GM18951 (cell line): ENCODE measurements around the gene KCTD1.

ENCODE experiments used
- POLR2A ChIP-seq: IDR thresholded peaks from 4 replicates; pipeline ENCODE4 v1.6.1; 2011; ENCODE audit warnings: mild to moderate bottlenecking; ENCODE audit not compliant: insufficient read length, insufficient read depth; ENCODE audit errors: extremely low read depth
- in situ Hi-C: fragments of 300-500 bp; cut with MboI; formaldehyde crosslinking; loops from one replicate; pipeline ENCODE4 v1.12.0; 2022; ENCODE audit warnings: low sequenced_read_pairs, mixed read lengths, inconsistent platforms; ENCODE audit not compliant: unreplicated experiment

KCTD1 gene

DNA sequence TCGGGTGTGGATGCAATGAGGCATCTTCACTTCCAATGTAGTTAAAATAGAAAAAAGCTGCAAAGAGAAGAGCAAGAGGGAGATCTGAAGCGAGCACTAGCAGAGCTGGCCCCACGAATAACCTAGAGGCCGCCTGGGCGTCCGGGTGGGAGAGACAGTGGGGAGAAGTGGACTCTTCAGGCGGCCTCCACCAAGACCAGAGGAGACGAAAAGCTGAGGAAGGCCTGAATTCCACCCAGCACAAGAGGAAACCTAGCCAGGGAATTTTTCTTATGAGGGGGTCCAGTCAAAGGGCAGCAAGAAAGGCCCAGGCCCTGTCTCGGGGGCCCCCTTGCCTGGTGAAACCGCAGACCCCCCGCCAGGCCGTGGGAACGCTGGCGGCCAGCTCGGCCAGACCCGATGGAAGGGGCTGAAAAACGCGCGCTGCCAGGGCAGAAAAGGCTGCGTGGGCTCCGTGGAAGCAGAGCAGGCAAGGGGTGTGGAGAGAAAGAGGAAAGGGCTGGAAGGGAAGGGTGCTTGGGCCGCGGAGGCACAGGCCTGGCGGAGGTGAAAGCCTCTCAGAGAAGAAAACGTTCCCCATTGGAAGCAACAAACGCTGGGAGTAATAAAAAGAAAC lies 69.2 kb downstream of the KCTD1 start:
- no peak for TF ChIP-seq POLR2A

GRCh38 chr18:26477828-26478466 lies 70.4 kb downstream of the KCTD1 start:
- no peak for TF ChIP-seq POLR2A
- in situ Hi-C loops, result no loop called here

More for the DNA sequence above, 69.2 kb downstream of the KCTD1 start:
- in situ Hi-C loops, result no loop called here

GRCh38 chr18:26476697-26477096 lies 71.7 kb downstream of the KCTD1 start:
- in situ Hi-C loops, result no loop called here
- no peak for TF ChIP-seq POLR2A

- TF ChIP-seq POLR2A, result no peak
- in situ Hi-C loops, result no loop called here
These were observed 73.8 kb downstream of the KCTD1 start for GRCh38 chr18:26474542-26474941.

- in situ Hi-C loops, result no loop called here
- no peak for TF ChIP-seq POLR2A
These were observed 74.7 kb downstream of the KCTD1 start for GRCh38 chr18:26473672-26474071.

DNA sequence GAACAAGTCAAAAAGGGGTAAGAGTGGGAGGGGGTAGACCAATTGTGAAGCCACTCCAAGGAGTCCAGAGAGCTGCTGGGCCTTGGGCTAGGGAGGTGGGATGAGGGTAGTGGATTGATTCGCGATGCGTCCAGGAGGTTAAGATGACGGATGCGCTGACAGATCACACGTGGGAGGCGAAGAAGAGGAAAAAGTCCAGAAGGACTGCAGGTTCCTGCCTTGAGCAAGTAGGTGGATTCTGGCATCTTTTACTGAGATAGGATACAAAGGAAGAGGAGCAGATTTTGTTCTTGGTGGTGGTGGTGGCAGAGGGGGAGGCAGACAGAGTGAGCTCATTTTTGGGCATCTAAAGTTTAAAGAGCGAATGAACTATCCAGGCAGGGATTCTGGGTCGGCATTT lies 76.5 kb downstream of the KCTD1 start:
- in situ Hi-C loops, result no loop called here
- no peak for TF ChIP-seq POLR2A

GRCh38 chr18:26471027-26471426 lies 77.3 kb downstream of the KCTD1 start:
- in situ Hi-C loops, result no loop called here
- no peak for TF ChIP-seq POLR2A

DNA sequence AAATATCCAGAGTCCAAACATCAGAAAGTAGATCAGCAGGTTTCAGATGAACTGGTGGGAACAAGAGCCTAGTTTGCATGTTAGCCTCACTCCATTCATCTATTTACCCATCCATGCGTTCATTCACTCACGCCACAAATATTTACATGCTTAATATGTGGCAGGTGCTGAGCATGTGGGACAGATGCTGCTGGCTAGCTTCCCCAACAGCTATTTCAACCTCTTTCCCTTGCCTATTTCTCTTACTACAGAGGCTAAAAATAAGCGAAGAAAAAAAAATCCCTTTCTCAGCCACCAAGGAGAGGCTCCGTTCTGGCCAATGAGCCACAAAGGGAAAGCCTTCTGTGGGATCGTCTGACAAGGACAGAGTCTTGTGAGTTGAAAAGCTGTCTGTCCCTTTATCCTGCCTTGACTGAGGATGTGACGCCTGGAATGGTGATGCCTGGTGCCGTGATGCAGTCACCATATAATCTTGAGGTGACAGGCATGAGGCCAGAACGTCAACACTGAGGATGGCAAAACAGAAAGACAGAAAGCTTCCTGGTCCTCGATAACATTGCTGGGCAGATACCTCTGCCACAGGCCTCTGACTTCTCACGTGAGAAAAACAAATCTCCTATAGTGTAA lies 78.2 kb downstream of the KCTD1 start:
- in situ Hi-C loops, result no loop called here
- no peak for TF ChIP-seq POLR2A

GRCh38 chr18:26468931-26469340 lies 79.4 kb downstream of the KCTD1 start:
- in situ Hi-C loops, result no loop called here
- no peak for TF ChIP-seq POLR2A

DNA sequence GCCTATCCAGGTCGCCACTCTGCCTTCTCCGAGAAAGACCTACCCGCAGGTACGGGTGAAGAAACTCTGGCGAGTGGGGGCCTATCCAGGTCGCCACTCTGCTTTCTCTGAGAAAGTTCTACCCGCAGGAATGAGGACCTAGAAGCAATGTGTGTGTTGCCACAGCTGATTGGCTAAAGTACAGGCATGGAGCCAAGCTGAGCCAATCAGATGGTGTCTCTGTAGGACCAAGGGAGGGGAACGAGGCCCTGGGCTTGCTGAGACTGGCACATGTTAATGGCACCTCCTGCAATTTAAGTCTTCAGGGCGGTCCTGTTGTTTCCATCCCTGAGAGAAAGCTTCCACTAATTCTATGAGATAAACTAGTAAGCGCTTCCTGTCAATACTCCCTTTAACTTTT lies 82.3 kb downstream of the KCTD1 start:
- in situ Hi-C loops, result no loop called here
- TF ChIP-seq POLR2A, result no peak

- in situ Hi-C loops, result no loop called here
- no peak for TF ChIP-seq POLR2A
These were observed 82.9 kb downstream of the KCTD1 start for GRCh38 chr18:26465431-26465830.

- in situ Hi-C loops, result no loop called here
- TF ChIP-seq POLR2A, result no peak
These were observed 84.0 kb downstream of the KCTD1 start for GRCh38 chr18:26464128-26465011.

- in situ Hi-C loops, result no loop called here
- no peak for TF ChIP-seq POLR2A
These were observed 86.0 kb downstream of the KCTD1 start for GRCh38 chr18:26462355-26462754.
